Lung (tissue), 12 donors: Measurements from ENCODE around the gene PHYKPL. TPM values are rescaled to one million over a fixed set of nuclear protein-coding genes. Genes with fewer than 3 reads are reported as not detected.

ENCODE experiments used
- ATAC-seq: fragments of 200-7000 bp; cut with Tn5 transposase; one replicate; pipeline ENCODE4 v1.9.1; 2020; ENCODE audit warnings: moderate number of reproducible peaks; ENCODE audit not compliant: insufficient read depth, low FRiP score
- DNase-seq, 3 donors: peaks; one replicate each; pipeline ENCODE4 v3.0.0-alpha.2; 2013 to 2017
- H3K27ac ChIP-seq, 2 donors: one replicate each; pipeline ENCODE4 v1.5.1; 2013; ENCODE audit warnings: mild to moderate bottlenecking in 2 of 2, moderate library complexity in 2 of 2, control low read depth in 1 of 2, inconsistent platforms in 1 of 2, low read depth in 1 of 2, low read length in 1 of 2
- H3K27me3 ChIP-seq, 3 donors: one replicate each; pipeline ENCODE4 v1.5.1; 2013; ENCODE audit warnings: low read length in 2 of 3; ENCODE audit not compliant: control insufficient read depth in 3 of 3, insufficient read depth in 3 of 3
- H3K36me3 ChIP-seq, 4 donors: one replicate each; pipeline ENCODE4 v1.5.1; 2013; ENCODE audit warnings: low read length in 4 of 4, mild to moderate bottlenecking in 1 of 4, moderate library complexity in 1 of 4; ENCODE audit not compliant: control insufficient read depth in 4 of 4, insufficient read depth in 4 of 4
- H3K4me1 ChIP-seq, 5 donors: one replicate each; pipeline ENCODE4 v1.5.1; 2013; ENCODE audit warnings: low read length in 5 of 5, mild to moderate bottlenecking in 2 of 5, moderate library complexity in 1 of 5; ENCODE audit not compliant: control insufficient read depth in 5 of 5, insufficient read depth in 5 of 5
- H3K4me3 ChIP-seq: one replicate; pipeline ENCODE4 v1.5.1; 2013; ENCODE audit warnings: mild to moderate bottlenecking, control low read depth, moderate library complexity
- H3K9ac ChIP-seq, 2 donors: one replicate each; pipeline ENCODE4 v1.5.1; 2013; ENCODE audit warnings: low read length in 2 of 2, control low read depth in 1 of 2; ENCODE audit not compliant: insufficient read depth in 1 of 2
- H3K9me3 ChIP-seq, 4 donors: one replicate each; pipeline ENCODE4 v1.5.1; 2013; ENCODE audit warnings: low read length in 3 of 4, mild to moderate bottlenecking in 1 of 4, moderate library complexity in 1 of 4; ENCODE audit not compliant: control insufficient read depth in 4 of 4, insufficient read depth in 3 of 4
- WGBS, 2 donors: extraction: QIAGEN DNeasy Blood & Tissue Kit; methylation state at CpG; one replicate each; pipeline ENCODE4 v1.1.7; 2013; 5-methylcytosine and 5-hydroxymethylcytosine counted together
- polyA plus RNA-seq, 2 donors: library from polyadenylated mRNA; stranded (reverse); fragments of 200-250 nt; gene quantifications; one replicate each; pipeline ENCODE4 v1.2.1, GENCODE V29; 2013
- total RNA-seq, 2 donors: library from RNA; depleted of rRNA in 1 of 2; stranded (reverse); fragments of >200 nt in 1 of 2; gene quantifications; one replicate each; pipeline ENCODE4 v1.2.1, GENCODE V29; 2014 to 2021
- TF ChIP-seq, protein P1 (sequence below): IDR thresholded peaks from 2 replicates; pipeline ENCODE4 v1.5.1; 2012; ENCODE audit warnings: mild to moderate bottlenecking; ENCODE audit errors: control extremely low read depth, extremely low read depth
- donor health status: control.
- donor health status: control.
- donor health status: Bipolar disorder and iron deficiency.
- donor health status: healthy.
- donor health status: DM: yes; HTN: yes; CAD: no.

Gene PHYKPL
- total and polyA plus RNA-seq, 4 donors: 49.7 to 100 (median 75.8) TPM

DNA sequence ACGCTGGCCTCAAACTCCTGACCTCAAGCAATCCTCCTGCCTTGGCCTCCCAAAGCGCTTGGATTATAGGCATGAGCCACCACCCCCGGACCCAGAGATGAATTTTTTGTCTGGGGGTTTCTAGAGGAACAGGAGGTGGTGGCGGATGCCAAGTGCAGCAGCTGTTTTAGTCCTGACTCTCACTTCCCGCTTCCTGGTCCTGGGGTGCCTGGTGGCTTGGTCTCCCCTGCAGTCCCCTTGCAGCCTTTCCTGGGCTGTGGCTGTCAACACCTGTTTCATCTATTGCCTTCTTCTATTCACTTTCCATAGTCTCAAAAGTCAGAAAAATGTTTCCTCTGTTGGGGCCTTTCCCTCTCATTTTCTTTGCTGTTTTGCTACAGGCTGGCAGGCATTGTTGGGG lies 72.4 kb downstream of the PHYKPL start:
- no peak overlapping the region for H3K27ac ChIP-seq
- WGBS, 2 donors: 84 to 88% methylated on average over 5 of the region's 5 CpGs
- H3K4me3 ChIP-seq: no peak overlapping the region
- peaks cover 0 to 1% (median 0%) of the 10 kb centered on the region in 4 donors for H3K9me3 ChIP-seq
- H3K27me3 ChIP-seq: peaks cover 0 to 9% (median 2%) of the 10 kb centered on the region in 3 donors
- H3K36me3 ChIP-seq: no peaks in the 10 kb centered on the region
- ATAC-seq: no peak
- no peak overlapping the region for H3K9ac ChIP-seq
- no peak for DNase-seq
- H3K4me1 ChIP-seq: peaks cover 0 to 6% (median 0%) of the 10 kb centered on the region in 5 donors
- TF ChIP-seq, protein P1, sequence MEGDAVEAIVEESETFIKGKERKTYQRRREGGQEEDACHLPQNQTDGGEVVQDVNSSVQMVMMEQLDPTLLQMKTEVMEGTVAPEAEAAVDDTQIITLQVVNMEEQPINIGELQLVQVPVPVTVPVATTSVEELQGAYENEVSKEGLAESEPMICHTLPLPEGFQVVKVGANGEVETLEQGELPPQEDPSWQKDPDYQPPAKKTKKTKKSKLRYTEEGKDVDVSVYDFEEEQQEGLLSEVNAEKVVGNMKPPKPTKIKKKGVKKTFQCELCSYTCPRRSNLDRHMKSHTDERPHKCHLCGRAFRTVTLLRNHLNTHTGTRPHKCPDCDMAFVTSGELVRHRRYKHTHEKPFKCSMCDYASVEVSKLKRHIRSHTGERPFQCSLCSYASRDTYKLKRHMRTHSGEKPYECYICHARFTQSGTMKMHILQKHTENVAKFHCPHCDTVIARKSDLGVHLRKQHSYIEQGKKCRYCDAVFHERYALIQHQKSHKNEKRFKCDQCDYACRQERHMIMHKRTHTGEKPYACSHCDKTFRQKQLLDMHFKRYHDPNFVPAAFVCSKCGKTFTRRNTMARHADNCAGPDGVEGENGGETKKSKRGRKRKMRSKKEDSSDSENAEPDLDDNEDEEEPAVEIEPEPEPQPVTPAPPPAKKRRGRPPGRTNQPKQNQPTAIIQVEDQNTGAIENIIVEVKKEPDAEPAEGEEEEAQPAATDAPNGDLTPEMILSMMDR: no peak

Other genes with a start within 250 kb of the PHYKPL start
- gene PROP1, start 236.6 kb downstream of the PHYKPL start, total RNA-seq: not detected
- gene PROP1, start 236.6 kb downstream of the PHYKPL start, polyA plus RNA-seq: not detected
- 10 to 100 TPM; 10.9 to 11.4 TPM for gene N4BP3, start 119.3 kb downstream of the PHYKPL start, total RNA-seq
- gene N4BP3, start 119.3 kb downstream of the PHYKPL start, polyA plus RNA-seq: 1 to 10 TPM; 6.1 to 6.3 TPM
- 10 to 100 TPM; 24.4 to 46.1 TPM for gene RMND5B, start 101.8 kb downstream of the PHYKPL start, total RNA-seq
- 10 to 100 TPM; 33.6 to 38.7 TPM for gene RMND5B, start 101.8 kb downstream of the PHYKPL start, polyA plus RNA-seq
- gene NHP2, start 78.9 kb downstream of the PHYKPL start, total RNA-seq: 100 to 1,000 TPM in 1 of 2 donors, 10 to 100 TPM in 1; 64.7 to 136 TPM
- 100 to 1,000 TPM; 127 to 199 TPM for gene NHP2, start 78.9 kb downstream of the PHYKPL start, polyA plus RNA-seq
- gene GMCL2, start 45.4 kb downstream of the PHYKPL start, total RNA-seq: not detected
- not detected for gene GMCL2, start 45.4 kb downstream of the PHYKPL start, polyA plus RNA-seq
- gene HNRNPAB, start 28.3 kb downstream of the PHYKPL start, total RNA-seq: 100 to 1,000 TPM in 1 of 2 donors, 10 to 100 TPM in 1; 35.9 to 140 TPM
- 100 to 1,000 TPM; 121 to 168 TPM for gene HNRNPAB, start 28.3 kb downstream of the PHYKPL start, polyA plus RNA-seq